ENCODE data around the gene FAM184B. TPM values are rescaled to one million over a fixed set of nuclear protein-coding genes. Genes with fewer than 3 reads are reported as not detected.

FAM184B gene
- polyA plus RNA-seq, 3 donors, result under 0.01 to 0.03 (median 0.02) TPM

Other genes starting within 250 kb of the FAM184B start
- 100 to 1,000 TPM in 1 of 3 donors, 10 to 100 TPM in 2; 30.7 to 101 (median 74.3) TPM for gene LAP3, start 204.4 kb downstream of the FAM184B start, polyA plus RNA-seq
- 10 to 100 TPM in 2 of 3 donors, 1 to 10 TPM in 1; 5.5 to 14.7 (median 13.1) TPM for gene MED28, start 167.0 kb downstream of the FAM184B start, polyA plus RNA-seq
- gene DCAF16, start 29.1 kb upstream of the FAM184B start, polyA plus RNA-seq, result 1 to 10 TPM; 6.1 to 9.7 (median 9.5) TPM
- under 1 TPM; 0.10 to 0.67 (median 0.10) TPM for gene NCAPG, start 29.4 kb upstream of the FAM184B start, polyA plus RNA-seq
- gene LCORL, start 240.1 kb upstream of the FAM184B start, polyA plus RNA-seq, result 1 to 10 TPM; 1.2 to 1.9 (median 1.6) TPM

Data from adipose tissue (tissue), 3 donors.